Measurements from ENCODE around the gene TSPEAR.

The TSPEAR gene

GRCh38 chr21:44732956-44733355, 21.6 kb upstream of the TSPEAR start:
- Mint-ChIP-seq H3K4me1 (ENCODE audit: low read depth) (no peaks in the 10 kb centered on the region), H3K27me3 (peaks cover 5% of the 10 kb centered on the region), H3K36me3 (ENCODE audit: low read depth) (no peaks in the 10 kb centered on the region), H3K9me3 (peaks cover 2% of the 10 kb centered on the region), H3K4me3 (no peak overlapping the region), H3K27ac (no peak overlapping the region)
- no peak for DNase-seq

- H3K4me1 Mint-ChIP-seq (ENCODE audit: low read depth), result no peaks in the 10 kb centered on the region
- H3K4me3 Mint-ChIP-seq, result no peak overlapping the region
- no peaks in the 10 kb centered on the region for H3K9me3 Mint-ChIP-seq
- no peak for DNase-seq
- peaks cover 8% of the 10 kb centered on the region for H3K27me3 Mint-ChIP-seq
- H3K27ac Mint-ChIP-seq, result no peak overlapping the region
- H3K36me3 Mint-ChIP-seq (ENCODE audit: low read depth), result no peaks in the 10 kb centered on the region
These were observed 20.9 kb upstream of the TSPEAR start for GRCh38 chr21:44732263-44732662.

GRCh38 chr21:44730951-44731579, 19.7 kb upstream of the TSPEAR start:
- Mint-ChIP-seq H3K27me3 (peaks cover 17% of the 10 kb centered on the region), H3K27ac (no peak overlapping the region), H3K9me3 (no peaks in the 10 kb centered on the region), H3K4me1 (ENCODE audit: low read depth) (no peaks in the 10 kb centered on the region), H3K4me3 (no peak overlapping the region), H3K36me3 (ENCODE audit: low read depth) (no peaks in the 10 kb centered on the region)
- no peak for DNase-seq

GRCh38 chr21:44730028-44730395, 18.6 kb upstream of the TSPEAR start:
- H3K27ac Mint-ChIP-seq, result no peak overlapping the region
- H3K4me1 Mint-ChIP-seq (ENCODE audit: low read depth), result no peaks in the 10 kb centered on the region
- DNase-seq, result no peak
- no peak overlapping the region for H3K4me3 Mint-ChIP-seq
- peaks cover 25% of the 10 kb centered on the region for H3K27me3 Mint-ChIP-seq
- no peaks in the 10 kb centered on the region for H3K9me3 Mint-ChIP-seq
- H3K36me3 Mint-ChIP-seq (ENCODE audit: low read depth), result no peaks in the 10 kb centered on the region

- H3K36me3 Mint-ChIP-seq (ENCODE audit: low read depth), result no peaks in the 10 kb centered on the region
- H3K27me3 Mint-ChIP-seq, result peaks cover 29% of the 10 kb centered on the region
- DNase-seq, result no peak
- H3K4me3 Mint-ChIP-seq, result no peak overlapping the region
- no peaks in the 10 kb centered on the region for H3K4me1 Mint-ChIP-seq (ENCODE audit: low read depth)
- no peak overlapping the region for H3K27ac Mint-ChIP-seq
- H3K9me3 Mint-ChIP-seq, result no peaks in the 10 kb centered on the region
These were observed 18.1 kb upstream of the TSPEAR start for GRCh38 chr21:44729336-44730027.

- Mint-ChIP-seq H3K4me1 (ENCODE audit: low read depth) (peaks cover 4% of the 10 kb centered on the region), H3K9me3 (no peaks in the 10 kb centered on the region), H3K27me3 (peaks cover 33% of the 10 kb centered on the region), H3K27ac (no peak overlapping the region), H3K4me3 (no peak overlapping the region), H3K36me3 (ENCODE audit: low read depth) (no peaks in the 10 kb centered on the region)
- DNase-seq, result no peak
These were observed 17.3 kb upstream of the TSPEAR start for GRCh38 chr21:44728716-44729115.

GRCh38 chr21:44727757-44728156, 16.4 kb upstream of the TSPEAR start:
- Mint-ChIP-seq H3K27me3 (peaks cover 40% of the 10 kb centered on the region), H3K4me1 (ENCODE audit: low read depth) (peaks cover 11% of the 10 kb centered on the region), H3K27ac (no peak overlapping the region), H3K36me3 (ENCODE audit: low read depth) (no peaks in the 10 kb centered on the region), H3K4me3 (no peak overlapping the region), H3K9me3 (no peaks in the 10 kb centered on the region)
- no peak for DNase-seq

- Mint-ChIP-seq H3K9me3 (no peaks in the 10 kb centered on the region), H3K4me3 (no peak overlapping the region), H3K27ac (no peak overlapping the region)
These were observed 15.9 kb upstream of the TSPEAR start for GRCh38 chr21:44727321-44727720.

GRCh38 chr21:44726826-44727225, 15.5 kb upstream of the TSPEAR start:
- H3K27ac Mint-ChIP-seq, result no peak overlapping the region
- no peaks in the 10 kb centered on the region for H3K9me3 Mint-ChIP-seq
- no peak overlapping the region for H3K4me3 Mint-ChIP-seq
- DNase-seq, result no peak
- no peaks in the 10 kb centered on the region for H3K36me3 Mint-ChIP-seq (ENCODE audit: low read depth)
- peaks cover 44% of the 10 kb centered on the region for H3K27me3 Mint-ChIP-seq
- H3K4me1 Mint-ChIP-seq (ENCODE audit: low read depth), result peaks cover 13% of the 10 kb centered on the region

More at GRCh38 chr21:44727321-44727720, 15.9 kb upstream of the TSPEAR start:
- H3K36me3 Mint-ChIP-seq (ENCODE audit: low read depth), result no peaks in the 10 kb centered on the region
- peaks cover 44% of the 10 kb centered on the region for H3K27me3 Mint-ChIP-seq
- DNase-seq, result no peak
- H3K4me1 Mint-ChIP-seq (ENCODE audit: low read depth), result peaks cover 13% of the 10 kb centered on the region

- Mint-ChIP-seq H3K9me3 (no peaks in the 10 kb centered on the region), H3K27me3 (peaks cover 48% of the 10 kb centered on the region), H3K27ac (no peak overlapping the region), H3K4me1 (ENCODE audit: low read depth) (peaks cover 13% of the 10 kb centered on the region), H3K4me3 (no peak overlapping the region), H3K36me3 (ENCODE audit: low read depth) (no peaks in the 10 kb centered on the region)
- DNase-seq, result no peak
These were observed 13.6 kb upstream of the TSPEAR start for GRCh38 chr21:44724926-44725325.

GRCh38 chr21:44724196-44724595, 12.8 kb upstream of the TSPEAR start:
- H3K9me3 Mint-ChIP-seq, result no peaks in the 10 kb centered on the region
- H3K27ac Mint-ChIP-seq, result no peak overlapping the region
- H3K4me3 Mint-ChIP-seq, result no peak overlapping the region
- H3K4me1 Mint-ChIP-seq (ENCODE audit: low read depth), result peaks cover 13% of the 10 kb centered on the region
- no peaks in the 10 kb centered on the region for H3K36me3 Mint-ChIP-seq (ENCODE audit: low read depth)
- peaks cover 47% of the 10 kb centered on the region for H3K27me3 Mint-ChIP-seq
- DNase-seq, result no peak

GRCh38 chr21:44723177-44724131, 12.1 kb upstream of the TSPEAR start:
- H3K4me3 Mint-ChIP-seq, result peak overlapping the region; percentile 30
- DNase-seq, result peak; percentile 51
- no peaks in the 10 kb centered on the region for H3K36me3 Mint-ChIP-seq (ENCODE audit: low read depth)
- H3K9me3 Mint-ChIP-seq, result no peaks in the 10 kb centered on the region
- no peak overlapping the region for H3K27ac Mint-ChIP-seq
- H3K27me3 Mint-ChIP-seq, result peaks cover 51% of the 10 kb centered on the region
- peaks cover 13% of the 10 kb centered on the region for H3K4me1 Mint-ChIP-seq (ENCODE audit: low read depth)

GRCh38 chr21:44722731-44723130, 11.4 kb upstream of the TSPEAR start:
- Mint-ChIP-seq H3K36me3 (ENCODE audit: low read depth) (no peaks in the 10 kb centered on the region), H3K9me3 (no peaks in the 10 kb centered on the region), H3K27ac (no peak overlapping the region), H3K4me1 (ENCODE audit: low read depth) (peaks cover 13% of the 10 kb centered on the region), H3K4me3 (no peak overlapping the region), H3K27me3 (peaks cover 50% of the 10 kb centered on the region)
- no peak for DNase-seq

GRCh38 chr21:44720170-44720569, 8.8 kb upstream of the TSPEAR start:
- no peaks in the 10 kb centered on the region for H3K36me3 Mint-ChIP-seq (ENCODE audit: low read depth)
- H3K9me3 Mint-ChIP-seq, result no peaks in the 10 kb centered on the region
- H3K27me3 Mint-ChIP-seq, result peaks cover 40% of the 10 kb centered on the region
- H3K27ac Mint-ChIP-seq, result no peak overlapping the region
- H3K4me3 Mint-ChIP-seq, result no peak overlapping the region
- DNase-seq, result no peak
- H3K4me1 Mint-ChIP-seq (ENCODE audit: low read depth), result peaks cover 13% of the 10 kb centered on the region

- Mint-ChIP-seq H3K27me3 (peaks cover 46% of the 10 kb centered on the region), H3K36me3 (ENCODE audit: low read depth) (no peaks in the 10 kb centered on the region), H3K9me3 (no peaks in the 10 kb centered on the region), H3K27ac (no peak overlapping the region), H3K4me3 (no peak overlapping the region), H3K4me1 (ENCODE audit: low read depth) (peaks cover 13% of the 10 kb centered on the region)
- DNase-seq, result no peak
These were observed 7.2 kb upstream of the TSPEAR start for GRCh38 chr21:44718571-44718970.
